GM18508 (cell line): ENCODE data around the gene SLC4A4.

ENCODE experiments used
- ATAC-seq: cut with Tn5 transposase; IDR thresholded peaks from one replicate; pipeline ENCODE4 v1.9.1; 2021; ENCODE audit warnings: moderate number of reproducible peaks; ENCODE audit not compliant: insufficient read depth, unreplicated experiment

Gene SLC4A4

DNA sequence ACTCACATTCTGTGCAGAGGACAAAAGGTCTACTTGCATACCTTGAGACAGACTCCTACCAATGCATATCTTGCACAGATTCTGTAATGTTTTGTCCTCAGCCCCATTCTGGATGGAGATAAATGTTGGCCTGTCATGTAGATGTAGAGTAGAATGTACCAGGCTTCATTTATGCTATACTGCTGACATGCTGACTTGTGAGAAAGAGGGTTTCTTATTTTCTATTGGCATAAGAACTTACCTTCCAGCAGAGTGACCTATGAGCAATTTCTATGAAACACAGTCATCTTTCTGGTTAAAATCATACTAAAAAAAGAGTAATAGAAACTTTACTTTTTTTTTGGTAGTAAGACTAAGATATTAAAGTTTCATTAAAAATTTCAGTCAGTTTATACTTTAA is 17.2 kb downstream of the SLC4A4 start:
- ATAC-seq: no peak

DNA sequence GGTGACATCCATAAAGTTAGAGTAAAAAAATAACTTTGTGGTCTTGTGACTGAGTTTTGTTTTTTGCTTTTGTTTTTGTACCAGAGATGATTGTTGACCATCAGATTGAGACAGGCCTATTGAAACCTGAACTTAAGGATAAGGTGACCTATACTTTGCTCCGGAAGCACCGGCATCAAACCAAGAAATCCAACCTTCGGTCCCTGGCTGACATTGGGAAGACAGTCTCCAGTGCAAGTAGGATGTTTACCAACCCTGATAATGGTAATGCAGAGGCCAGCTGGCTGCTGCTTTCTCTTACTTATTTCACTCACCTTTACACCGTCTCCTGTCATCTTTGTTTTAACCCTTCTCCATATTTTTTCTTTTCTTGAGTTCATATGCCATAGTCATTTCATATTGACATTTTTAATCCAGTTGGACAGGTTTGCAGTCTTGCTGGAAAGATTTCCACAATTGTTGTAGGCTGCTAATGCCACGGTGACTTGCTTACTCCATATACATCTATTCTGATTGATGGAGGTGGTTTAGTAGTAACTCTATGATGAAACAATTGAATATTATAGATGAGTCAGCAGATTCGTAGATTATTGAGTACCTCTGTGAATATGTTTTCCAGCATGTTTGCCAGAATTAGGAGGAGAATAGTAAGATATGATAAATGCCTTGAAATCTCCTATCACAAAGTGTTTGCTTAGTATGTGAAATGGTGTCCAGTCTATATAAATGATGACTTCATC is 18.3 kb downstream of the SLC4A4 start:
- ATAC-seq: no peak

DNA sequence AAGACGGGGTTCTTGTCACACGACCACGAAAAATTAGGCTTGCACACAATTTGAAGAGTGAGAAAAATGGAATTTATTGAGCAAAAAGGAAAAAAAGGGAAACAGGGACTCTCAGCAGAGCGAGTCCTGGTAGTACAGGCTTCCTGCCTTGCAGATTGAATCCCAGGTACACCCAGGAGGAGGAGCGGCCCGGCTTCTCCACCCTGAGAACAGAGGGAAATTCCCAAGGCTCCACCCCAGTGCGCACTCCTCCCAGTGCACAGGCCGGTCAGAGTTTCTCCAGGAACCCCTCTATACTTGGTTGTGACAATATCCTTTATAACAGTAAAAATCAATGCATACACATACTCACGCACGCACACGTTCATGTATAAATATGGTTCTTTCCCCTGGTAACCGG is 22.0 kb downstream of the SLC4A4 start:
- no peak for ATAC-seq

DNA sequence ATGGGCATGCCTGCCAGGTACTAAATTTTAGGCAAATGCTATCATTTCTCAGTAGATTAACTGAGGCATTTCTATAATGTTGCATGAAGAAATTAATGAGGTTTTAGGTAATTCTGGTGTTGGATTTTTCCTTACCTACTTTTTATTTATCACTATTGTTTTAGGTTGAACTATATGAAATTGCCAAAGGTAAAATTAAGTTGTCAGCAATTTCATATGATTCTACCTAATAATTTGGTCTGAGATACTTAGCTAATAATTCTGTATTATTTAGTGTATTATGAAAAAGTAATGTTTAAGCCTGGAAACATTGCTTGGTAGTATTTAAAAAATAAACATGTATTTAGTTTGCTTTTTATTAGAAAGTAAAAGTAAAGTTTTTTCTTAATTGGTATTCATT is 22.7 kb downstream of the SLC4A4 start:
- no peak for ATAC-seq

DNA sequence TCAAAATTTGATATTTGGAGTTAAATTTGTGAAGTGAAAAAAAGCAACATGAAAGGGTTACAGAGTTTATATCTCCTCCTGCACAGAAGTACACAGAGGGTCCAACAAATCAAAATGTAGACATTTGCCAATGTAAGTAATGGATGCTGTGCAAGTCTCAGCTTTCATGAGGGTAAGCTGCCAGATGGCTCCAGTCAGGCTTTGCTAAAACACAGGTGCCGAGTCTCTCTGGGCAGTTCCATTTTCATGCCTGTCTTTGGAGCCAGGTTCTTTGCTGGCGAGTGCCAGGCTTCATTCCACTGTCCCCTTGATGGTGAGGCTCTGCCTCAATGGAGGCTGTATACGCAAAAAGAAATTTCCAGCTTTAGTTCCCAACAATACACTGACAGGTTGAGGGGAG is 27.9 kb downstream of the SLC4A4 start:
- ATAC-seq: no peak

DNA sequence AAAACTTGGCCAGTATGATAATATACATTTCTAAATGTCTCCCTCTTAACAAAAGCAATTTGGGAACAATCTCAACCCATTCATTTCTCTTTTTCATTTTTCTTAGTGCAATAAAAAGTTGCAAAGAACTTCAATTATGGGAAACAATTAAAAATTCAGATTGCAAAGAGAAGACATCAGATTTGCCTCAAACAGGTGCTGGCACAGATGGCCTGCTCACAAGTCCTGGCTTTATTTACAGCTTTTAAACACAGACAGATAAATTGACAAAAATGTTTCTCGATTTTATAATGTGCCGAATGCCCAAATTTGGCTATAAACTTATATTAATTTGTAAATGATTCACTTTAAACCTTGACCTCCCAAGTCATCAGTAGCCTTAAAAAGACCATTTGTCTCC is 28.7 kb downstream of the SLC4A4 start:
- ATAC-seq: no peak

DNA sequence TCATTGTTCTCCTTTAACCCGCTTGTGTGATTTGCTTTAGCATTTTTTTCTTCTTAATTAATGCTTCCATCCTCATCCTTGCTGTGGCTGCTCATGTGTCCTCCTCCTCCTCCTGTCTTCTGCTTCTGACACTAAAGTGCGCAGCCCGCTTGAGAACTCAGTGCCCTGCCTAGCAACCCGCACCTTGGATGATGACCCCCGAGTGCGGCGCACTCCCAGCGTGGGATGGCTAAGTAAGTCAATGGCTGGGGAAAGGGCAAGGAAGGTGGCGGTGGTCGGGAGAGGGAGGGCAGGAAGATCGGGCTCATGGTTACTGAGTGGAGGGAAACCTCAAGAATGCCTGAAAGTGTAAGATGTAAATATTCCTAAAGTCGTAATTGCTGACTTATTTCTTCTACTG is 30.1 kb downstream of the SLC4A4 start:
- no peak for ATAC-seq

DNA sequence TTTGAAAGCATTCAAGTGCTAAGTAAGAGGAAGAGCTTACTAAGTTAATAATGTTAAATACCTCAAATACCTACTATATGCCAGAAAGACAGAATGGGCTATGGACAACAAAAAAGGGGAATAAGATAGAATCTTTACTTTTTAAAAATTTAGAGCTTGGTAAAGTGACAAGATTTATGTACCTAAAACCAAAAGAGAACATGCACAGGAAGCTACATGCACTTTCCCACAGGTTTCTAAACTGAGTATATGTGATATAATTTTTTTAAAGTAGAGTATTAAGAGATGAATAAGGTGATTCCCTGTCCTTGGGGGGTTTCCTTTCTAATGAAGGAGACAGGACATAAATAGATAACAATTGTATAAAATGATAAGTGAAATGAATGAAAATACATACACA is 30.7 kb downstream of the SLC4A4 start:
- ATAC-seq: no peak

DNA sequence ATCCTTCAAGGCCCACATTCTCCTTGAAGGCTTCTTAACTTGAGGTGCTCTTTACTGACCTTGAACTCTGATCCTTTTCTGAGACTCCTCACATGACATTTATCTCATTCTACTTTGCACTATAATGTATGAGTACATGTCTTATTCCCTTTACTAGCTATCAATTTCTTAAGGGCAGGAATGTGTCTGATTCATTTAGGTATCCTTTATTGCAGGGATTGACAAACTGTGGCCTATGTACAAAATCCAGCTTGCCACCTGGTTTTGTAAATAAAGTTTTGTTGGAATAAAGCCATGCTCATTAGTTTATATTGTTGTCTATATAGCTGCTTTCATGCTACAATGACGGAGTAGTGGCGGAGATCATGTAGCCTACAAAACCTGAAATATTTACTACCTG is 36.7 kb downstream of the SLC4A4 start:
- ATAC-seq: no peak

DNA sequence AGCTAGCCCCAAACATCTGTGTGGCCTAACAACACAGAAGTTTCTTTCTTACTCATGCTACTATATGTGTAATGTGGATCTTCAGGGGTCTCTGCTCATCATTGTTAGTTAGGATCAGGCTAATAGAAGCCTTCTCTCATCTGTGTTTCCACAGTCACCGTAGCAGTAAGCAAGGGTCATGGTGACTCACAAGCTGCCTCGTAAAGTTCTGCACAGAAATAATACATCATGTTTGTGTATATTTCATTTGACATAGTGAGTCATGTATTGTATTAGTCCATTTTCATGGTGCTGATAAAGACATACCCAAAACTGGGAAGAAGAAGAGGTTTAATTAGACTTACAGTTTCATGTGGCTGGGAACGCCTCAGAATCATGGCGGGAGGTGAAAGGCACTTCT is 38.7 kb downstream of the SLC4A4 start:
- no peak for ATAC-seq

DNA sequence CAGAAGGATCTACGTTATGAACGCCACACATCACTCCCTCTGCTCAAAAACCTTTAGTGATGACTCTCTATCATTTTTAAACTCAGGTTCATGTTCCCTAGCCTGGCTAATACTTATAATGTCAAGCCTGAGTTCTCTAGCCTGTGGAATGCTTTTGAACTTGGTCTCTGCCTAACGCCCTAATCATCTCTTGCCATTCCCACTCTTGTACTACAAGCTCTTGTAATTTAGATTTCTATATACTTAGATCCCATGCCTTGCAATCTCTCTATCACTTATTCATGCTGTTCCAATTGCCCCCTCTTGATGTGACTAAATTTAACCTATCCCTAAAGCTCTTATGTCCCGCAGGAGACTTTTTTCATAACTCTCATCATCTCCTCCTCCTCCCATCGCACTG is 40.3 kb downstream of the SLC4A4 start:
- ATAC-seq: no peak

DNA sequence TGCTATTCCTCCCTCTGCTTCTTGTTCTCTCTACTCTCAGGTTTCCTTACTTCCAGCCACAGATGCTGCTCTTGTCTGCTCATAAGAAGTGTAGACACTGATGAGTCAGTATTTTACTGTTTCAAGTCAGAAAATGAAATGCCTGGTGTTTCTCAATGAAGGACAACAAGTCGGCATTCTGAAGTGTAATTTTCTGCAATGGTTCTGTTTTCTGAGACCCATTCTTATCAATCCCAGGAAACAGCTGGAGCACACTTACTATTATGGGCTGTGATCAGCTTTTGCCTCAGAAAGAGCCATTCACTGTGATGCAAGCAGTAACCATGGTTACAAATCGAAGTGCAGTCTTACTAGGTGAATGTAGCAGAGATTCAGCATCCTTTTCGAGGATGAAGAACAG is 42.0 kb downstream of the SLC4A4 start:
- no peak for ATAC-seq

DNA sequence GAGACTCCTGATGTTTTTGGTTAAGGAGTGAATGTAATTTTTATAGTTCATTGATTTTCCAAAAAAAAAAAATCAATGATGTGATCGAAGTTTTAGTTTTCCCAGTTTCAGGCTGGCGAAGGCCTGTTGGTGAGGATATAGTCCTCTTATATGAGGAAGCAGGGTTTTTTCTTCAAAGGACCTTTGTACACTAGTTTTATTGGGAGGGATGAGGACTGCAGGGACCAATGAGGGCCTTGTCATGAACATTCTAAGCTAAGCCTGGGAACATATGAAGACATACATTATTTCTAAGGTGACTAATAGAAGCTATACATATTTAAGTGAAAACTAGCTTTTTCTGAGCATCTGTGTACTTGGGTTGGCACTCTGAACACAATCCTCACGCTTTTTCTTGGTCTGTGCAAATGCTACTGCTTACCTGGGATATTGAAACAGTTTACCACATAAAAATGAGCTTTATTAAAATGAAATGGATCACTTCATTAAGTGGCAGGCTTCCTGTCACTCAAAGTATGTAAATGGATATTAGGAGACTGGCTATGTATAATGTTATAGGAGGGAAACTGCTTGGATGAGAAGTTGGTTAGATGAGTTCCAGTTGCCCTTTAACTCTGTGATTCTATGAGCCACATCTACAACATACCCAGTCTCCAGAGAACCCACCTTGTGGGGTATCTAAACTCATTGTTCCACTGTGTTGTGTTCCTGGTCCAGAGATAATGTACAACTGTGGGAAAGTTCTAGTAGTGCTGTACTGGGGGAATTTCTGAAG is 43.5 kb downstream of the SLC4A4 start:
- ATAC-seq: no peak

DNA sequence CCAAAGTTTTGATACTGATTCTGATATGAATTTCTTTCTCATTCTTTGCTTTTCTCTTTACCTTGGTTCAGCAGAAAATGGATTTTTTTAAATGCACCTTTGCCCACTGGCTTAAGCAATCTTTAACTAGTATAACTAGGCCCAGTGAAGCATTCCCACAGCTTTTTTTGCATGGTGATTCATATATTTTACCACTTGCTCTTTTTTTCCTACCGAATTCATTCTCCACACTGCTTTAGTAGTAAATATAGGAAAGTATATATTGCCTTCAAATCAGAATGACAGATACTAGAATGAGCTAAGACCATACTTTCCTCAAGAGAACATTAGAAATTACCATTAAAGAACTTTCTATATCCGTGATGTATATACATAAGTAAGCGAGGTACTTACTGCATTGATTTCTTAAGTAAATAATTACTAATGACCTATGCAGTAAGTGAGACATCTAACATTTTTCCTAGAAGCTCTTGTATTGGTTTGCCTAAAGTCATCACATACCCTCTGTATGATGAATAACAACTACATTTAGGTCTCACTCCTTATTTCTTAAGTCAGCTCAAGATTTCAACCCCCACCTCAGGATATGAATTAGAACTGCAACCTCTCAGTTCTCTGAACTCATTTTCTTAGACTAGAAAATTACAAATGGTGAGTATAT is 44.2 kb downstream of the SLC4A4 start:
- no peak for ATAC-seq

DNA sequence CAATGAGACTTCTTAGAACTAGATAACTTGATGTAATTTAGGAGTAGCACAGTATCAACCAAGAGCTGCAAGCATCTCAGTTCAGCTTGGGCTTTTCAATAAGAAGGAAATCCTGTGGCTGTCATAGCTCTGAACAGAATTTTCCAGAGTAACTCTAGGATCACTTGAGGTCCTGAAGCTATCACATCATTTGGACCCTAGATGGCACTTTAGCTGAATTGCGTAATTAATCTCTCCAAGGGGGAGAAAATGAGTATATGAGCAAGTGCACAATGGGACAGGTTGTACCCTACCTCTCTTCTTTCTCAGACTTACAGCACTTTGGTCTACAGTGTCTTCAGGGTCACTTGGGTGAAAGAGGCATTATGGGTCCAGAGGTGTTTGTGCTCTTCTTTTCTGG is 45.2 kb downstream of the SLC4A4 start:
- ATAC-seq: no peak

DNA sequence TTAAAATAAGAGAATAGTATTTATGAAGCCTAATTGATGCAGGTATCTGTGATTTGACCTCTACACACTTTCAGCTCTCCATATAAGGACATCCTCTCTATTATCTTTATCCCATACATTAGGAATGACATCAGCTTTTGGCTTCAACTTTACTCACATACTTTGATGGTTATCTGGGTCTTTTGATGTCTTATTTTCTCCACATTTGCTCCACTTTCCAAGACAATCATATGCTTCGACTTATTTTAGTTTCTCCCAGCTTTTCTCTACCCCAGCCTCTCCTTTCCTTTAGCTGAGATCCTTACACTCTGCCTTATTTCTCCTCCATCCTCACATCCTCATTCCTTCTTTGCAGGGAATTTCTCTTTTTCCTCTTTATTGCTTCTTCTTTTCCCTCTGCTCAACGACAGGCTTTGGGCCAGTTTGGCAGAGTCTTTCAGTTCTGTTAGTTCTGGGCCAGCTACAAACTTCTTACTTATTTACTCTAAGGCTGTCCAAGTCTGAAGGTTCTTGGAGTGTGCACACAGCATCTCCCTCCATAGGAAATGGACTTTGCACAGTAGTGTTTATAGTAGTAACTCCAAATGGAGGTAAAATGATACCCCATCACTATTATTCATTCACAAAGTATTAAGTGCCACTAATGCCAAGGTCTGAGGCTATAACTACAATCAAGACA is 50.5 kb downstream of the SLC4A4 start:
- no peak for ATAC-seq

DNA sequence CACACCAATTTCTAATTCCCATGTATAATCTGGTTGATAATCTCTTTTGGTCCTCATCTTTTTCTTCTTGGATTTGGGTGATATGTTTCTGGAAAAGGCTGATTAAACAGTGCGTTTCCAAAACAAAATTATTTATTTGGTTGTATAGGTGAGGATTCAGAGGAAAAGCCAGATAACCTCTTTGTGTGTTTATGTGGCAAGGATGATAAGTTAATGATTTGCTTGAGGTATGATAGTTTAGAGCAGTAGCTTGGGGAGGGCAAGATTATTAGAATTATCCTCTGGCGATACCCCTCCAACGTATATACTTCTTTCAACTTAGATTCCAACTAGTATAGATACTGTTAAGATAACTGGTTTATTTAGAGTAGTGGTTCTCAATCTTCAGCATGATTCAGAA is 53.3 kb downstream of the SLC4A4 start:
- ATAC-seq: no peak

DNA sequence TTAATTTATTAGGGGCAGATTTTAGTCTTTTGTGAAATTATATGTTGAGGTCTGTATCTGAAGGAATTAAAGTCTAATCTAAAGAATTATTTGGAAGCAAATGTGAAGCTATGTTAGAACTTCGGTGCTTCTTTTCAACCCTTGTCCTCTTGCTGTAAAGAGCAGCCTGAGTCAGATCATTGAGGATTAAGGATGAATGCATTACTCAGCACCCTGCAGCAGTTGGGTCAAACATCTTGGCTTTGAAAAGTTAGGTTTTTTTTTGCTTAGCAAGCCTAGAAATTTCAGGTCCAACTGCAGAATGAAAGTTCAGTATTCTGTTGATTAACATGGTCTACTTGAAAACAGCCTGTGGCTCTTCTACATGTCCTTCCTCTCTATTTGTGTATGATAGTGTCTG is 57.6 kb downstream of the SLC4A4 start:
- no peak for ATAC-seq

DNA sequence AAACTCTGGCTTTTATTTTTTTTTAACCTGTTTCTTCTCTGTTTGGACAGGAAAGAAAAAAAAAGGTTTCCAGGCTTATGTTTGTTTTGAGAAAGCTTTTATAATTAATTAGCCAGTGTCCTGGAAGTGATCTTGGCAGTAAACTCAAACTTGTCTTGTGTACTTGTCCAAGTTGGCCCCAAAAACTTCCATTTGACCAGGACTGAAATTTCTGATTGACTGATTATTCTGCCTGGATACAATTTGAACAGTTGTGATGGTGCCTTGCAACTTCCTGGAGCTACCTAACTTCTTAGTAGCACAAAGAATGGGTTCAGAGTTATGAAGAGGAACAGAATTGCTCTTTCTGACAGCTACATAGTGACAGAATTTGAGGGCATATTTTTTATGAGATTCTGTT is 62.0 kb downstream of the SLC4A4 start:
- ATAC-seq: no peak

DNA sequence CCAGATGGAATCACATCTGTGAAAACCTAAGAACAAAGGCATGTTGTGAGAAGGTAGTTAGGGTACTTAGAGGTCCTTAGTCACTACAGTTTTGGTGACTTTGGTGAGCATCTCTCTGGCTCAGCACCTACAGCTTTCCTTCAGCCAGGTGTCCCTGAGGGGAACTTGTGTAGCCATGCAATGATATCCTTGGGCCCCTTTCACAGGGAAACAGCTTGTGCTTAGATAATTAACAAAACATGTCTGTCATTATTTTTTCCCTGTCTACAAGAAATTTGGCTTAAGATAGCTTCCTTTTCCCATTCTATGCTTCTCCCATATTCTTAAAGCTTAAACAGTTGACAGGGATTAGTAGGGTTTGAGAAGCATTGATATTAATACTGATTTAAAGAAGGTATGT is 63.8 kb downstream of the SLC4A4 start:
- ATAC-seq: no peak

DNA sequence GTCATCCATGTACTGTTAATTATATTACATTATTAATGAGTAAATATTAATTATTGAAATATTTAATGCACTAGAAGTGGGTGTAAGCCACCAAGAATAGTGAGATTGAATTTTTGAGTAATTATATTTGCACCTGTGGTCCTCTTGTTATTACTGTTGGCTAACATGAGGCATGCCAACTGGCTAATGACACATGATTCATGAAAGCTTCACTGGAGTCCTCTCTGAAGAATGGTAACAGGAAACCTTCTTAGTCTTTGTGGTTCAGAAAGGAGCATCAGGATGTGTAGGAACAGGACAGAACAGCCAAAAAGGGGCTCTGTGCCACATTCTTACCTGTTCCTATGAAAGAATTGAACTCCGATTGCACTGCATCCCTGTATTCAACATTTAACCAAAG is 65.2 kb downstream of the SLC4A4 start:
- no peak for ATAC-seq
